ENCODE data around the gene SLC39A11. TPM values are rescaled to one million over a fixed set of nuclear protein-coding genes. Genes with fewer than 3 reads are reported as not detected.

Gene SLC39A11
- total RNA-seq, 1 experiment from 2014 or later: 15.8 TPM

GRCh38 chr17:72635034-72635635 lies 457.4 kb downstream of the SLC39A11 start:
- H3K27ac ChIP-seq: no peak overlapping the region
- H3K9me3 ChIP-seq (replicated peaks): no peaks in the 10 kb centered on the region
- H3K4me1 ChIP-seq (replicated peaks): no peaks in the 10 kb centered on the region
- no peak for DNase-seq (ENCODE audit: low read depth in 1 of 2, low spot score in 2 of 2)
- no peaks in the 10 kb centered on the region for H3K36me3 ChIP-seq
- H3K27me3 ChIP-seq (replicated peaks): no peaks in the 10 kb centered on the region
- H3K4me3 ChIP-seq: no peak overlapping the region

- Histone ChIP-seq H3K27me3 (replicated peaks) (no peaks in the 10 kb centered on the region; the same call in 1 of the 2 replicates), H3K4me3 (no peak overlapping the region), H3K36me3 (no peaks in the 10 kb centered on the region), H3K27ac (no peak overlapping the region), H3K9me3 (replicated peaks) (no peaks in the 10 kb centered on the region), H3K4me1 (replicated peaks) (no peaks in the 10 kb centered on the region)
- DNase-seq (ENCODE audit: low read depth in 1 of 2, low spot score in 2 of 2): no peak
Measured at GRCh38 chr17:72634621-72635020, 457.9 kb downstream of the SLC39A11 start.

- no peak overlapping the region for H3K27ac ChIP-seq
- no peaks in the 10 kb centered on the region; the same call in 1 of the 2 replicates for H3K27me3 ChIP-seq (replicated peaks)
- DNase-seq (ENCODE audit: low read depth in 1 of 2, low spot score in 2 of 2): no peak
- H3K4me1 ChIP-seq (replicated peaks): no peaks in the 10 kb centered on the region
- no peak overlapping the region for H3K4me3 ChIP-seq
- H3K36me3 ChIP-seq: no peaks in the 10 kb centered on the region
- no peaks in the 10 kb centered on the region for H3K9me3 ChIP-seq (replicated peaks)
Measured at GRCh38 chr17:72631949-72632684, 460.4 kb downstream of the SLC39A11 start.

GRCh38 chr17:72631568-72631948 lies 460.9 kb downstream of the SLC39A11 start:
- H3K4me1 ChIP-seq (replicated peaks): no peaks in the 10 kb centered on the region
- H3K27ac ChIP-seq: no peak overlapping the region
- DNase-seq (ENCODE audit: low read depth in 1 of 2, low spot score in 2 of 2): no peak
- no peaks in the 10 kb centered on the region; the same call in 1 of the 2 replicates for H3K27me3 ChIP-seq (replicated peaks)
- H3K9me3 ChIP-seq (replicated peaks): no peaks in the 10 kb centered on the region
- H3K36me3 ChIP-seq: no peaks in the 10 kb centered on the region
- H3K4me3 ChIP-seq: no peak overlapping the region

- Histone ChIP-seq H3K4me3 (no peak overlapping the region), H3K27me3 (replicated peaks) (no peaks in the 10 kb centered on the region; the same call in 1 of the 2 replicates), H3K27ac (no peak overlapping the region), H3K36me3 (no peaks in the 10 kb centered on the region), H3K9me3 (replicated peaks) (no peaks in the 10 kb centered on the region), H3K4me1 (replicated peaks) (no peaks in the 10 kb centered on the region)
- no peak for DNase-seq (ENCODE audit: low read depth in 1 of 2, low spot score in 2 of 2)
Measured at GRCh38 chr17:72624652-72625051, 467.8 kb downstream of the SLC39A11 start.

- Histone ChIP-seq H3K4me1 (replicated peaks) (no peaks in the 10 kb centered on the region), H3K27ac (no peak overlapping the region), H3K9me3 (replicated peaks) (no peaks in the 10 kb centered on the region), H3K27me3 (replicated peaks) (no peaks in the 10 kb centered on the region), H3K36me3 (no peaks in the 10 kb centered on the region), H3K4me3 (no peak overlapping the region)
- DNase-seq (ENCODE audit: low read depth in 1 of 2, low spot score in 2 of 2): no peak
Measured at GRCh38 chr17:72624226-72624625, 468.3 kb downstream of the SLC39A11 start.

GRCh38 chr17:72622661-72623433 lies 469.6 kb downstream of the SLC39A11 start:
- no peak overlapping the region for H3K4me3 ChIP-seq
- no peak overlapping the region for H3K27ac ChIP-seq
- no peak for DNase-seq (ENCODE audit: low read depth in 1 of 2, low spot score in 2 of 2)
- H3K36me3 ChIP-seq: no peaks in the 10 kb centered on the region
- no peaks in the 10 kb centered on the region for H3K9me3 ChIP-seq (replicated peaks)
- no peaks in the 10 kb centered on the region for H3K4me1 ChIP-seq (replicated peaks)
- H3K27me3 ChIP-seq (replicated peaks): no peaks in the 10 kb centered on the region

GRCh38 chr17:72619976-72620650 lies 472.4 kb downstream of the SLC39A11 start:
- H3K27ac ChIP-seq: no peak overlapping the region
- no peak overlapping the region for H3K4me3 ChIP-seq
- no peaks in the 10 kb centered on the region for H3K4me1 ChIP-seq (replicated peaks)
- DNase-seq (ENCODE audit: low read depth in 1 of 2, low spot score in 2 of 2): no peak
- H3K27me3 ChIP-seq (replicated peaks): no peaks in the 10 kb centered on the region
- no peaks in the 10 kb centered on the region for H3K36me3 ChIP-seq
- H3K9me3 ChIP-seq (replicated peaks): no peaks in the 10 kb centered on the region

GRCh38 chr17:72618001-72618509 lies 474.4 kb downstream of the SLC39A11 start:
- peaks cover 18% of the 10 kb centered on the region for H3K4me1 ChIP-seq (replicated peaks)
- H3K9me3 ChIP-seq (replicated peaks): no peaks in the 10 kb centered on the region
- H3K4me3 ChIP-seq: no peak overlapping the region
- H3K27me3 ChIP-seq (replicated peaks): no peaks in the 10 kb centered on the region
- no peaks in the 10 kb centered on the region for H3K36me3 ChIP-seq
- H3K27ac ChIP-seq: no peak overlapping the region
- no peak for DNase-seq (ENCODE audit: low read depth in 1 of 2, low spot score in 2 of 2)

- no peak overlapping the region for H3K4me3 ChIP-seq
- no peak for DNase-seq (ENCODE audit: low read depth in 1 of 2, low spot score in 2 of 2)
- peaks cover 19% of the 10 kb centered on the region for H3K4me1 ChIP-seq (replicated peaks)
- no peaks in the 10 kb centered on the region for H3K27me3 ChIP-seq (replicated peaks)
- no peaks in the 10 kb centered on the region for H3K9me3 ChIP-seq (replicated peaks)
- H3K27ac ChIP-seq: no peak overlapping the region
- no peaks in the 10 kb centered on the region for H3K36me3 ChIP-seq
Measured at GRCh38 chr17:72617557-72617956, 474.9 kb downstream of the SLC39A11 start.

GRCh38 chr17:72616447-72616846 lies 476.0 kb downstream of the SLC39A11 start:
- H3K36me3 ChIP-seq: no peaks in the 10 kb centered on the region
- no peak overlapping the region for H3K4me3 ChIP-seq
- no peaks in the 10 kb centered on the region for H3K27me3 ChIP-seq (replicated peaks)
- no peaks in the 10 kb centered on the region for H3K9me3 ChIP-seq (replicated peaks)
- no peak overlapping the region for H3K27ac ChIP-seq
- DNase-seq (ENCODE audit: low read depth in 1 of 2, low spot score in 2 of 2): no peak
- peaks cover 19% of the 10 kb centered on the region for H3K4me1 ChIP-seq (replicated peaks)

GRCh38 chr17:72615627-72615991 lies 476.9 kb downstream of the SLC39A11 start:
- no peak for DNase-seq (ENCODE audit: low read depth in 1 of 2, low spot score in 2 of 2)
- Histone ChIP-seq H3K27ac (no peak overlapping the region), H3K4me3 (no peak overlapping the region), H3K4me1 (replicated peaks) (peaks cover 19% of the 10 kb centered on the region), H3K9me3 (replicated peaks) (no peaks in the 10 kb centered on the region), H3K36me3 (no peaks in the 10 kb centered on the region), H3K27me3 (replicated peaks) (no peaks in the 10 kb centered on the region)

- DNase-seq (ENCODE audit: low read depth in 1 of 2, low spot score in 2 of 2): no peak
- no peaks in the 10 kb centered on the region for H3K36me3 ChIP-seq
- H3K4me3 ChIP-seq: no peak overlapping the region
- H3K27me3 ChIP-seq (replicated peaks): no peaks in the 10 kb centered on the region
- H3K27ac ChIP-seq: no peak overlapping the region
- no peaks in the 10 kb centered on the region for H3K9me3 ChIP-seq (replicated peaks)
- peaks cover 19% of the 10 kb centered on the region for H3K4me1 ChIP-seq (replicated peaks)
Measured at GRCh38 chr17:72614871-72615626, 477.4 kb downstream of the SLC39A11 start.
